T-helper 2 cell treated with Interferon-gamma antibody and Interleukin-4, amounts not matched to agents 100 ng/mL and 5 ng/mL, for 36 hours (primary cell): ENCODE data around the gene FEM1B. TPM values are rescaled to one million over a fixed set of nuclear protein-coding genes. Genes with fewer than 3 reads are reported as not detected.

Experiments
- intact Hi-C: fragments of 100-400 bp; cut with micrococcal nuclease; formaldehyde crosslinking; loops from one replicate; pipeline ENCODE4 v1.15.1; 2023
- total RNA-seq: library from RNA; stranded (reverse); gene quantifications from 2 replicates; pipeline ENCODE4 v1.2.3, GENCODE V29; 2022

Gene FEM1B
- total RNA-seq, 1 donor from 2014 or later = 50.0 TPM

GRCh38 chr15:68303560-68304436, 26.3 kb downstream of the FEM1B start:
- intact Hi-C loops = loop anchor here (10.0 kb wide), 1 partner anchor 251 kb away; no protein-coding TSS in a partner anchor

DNA sequence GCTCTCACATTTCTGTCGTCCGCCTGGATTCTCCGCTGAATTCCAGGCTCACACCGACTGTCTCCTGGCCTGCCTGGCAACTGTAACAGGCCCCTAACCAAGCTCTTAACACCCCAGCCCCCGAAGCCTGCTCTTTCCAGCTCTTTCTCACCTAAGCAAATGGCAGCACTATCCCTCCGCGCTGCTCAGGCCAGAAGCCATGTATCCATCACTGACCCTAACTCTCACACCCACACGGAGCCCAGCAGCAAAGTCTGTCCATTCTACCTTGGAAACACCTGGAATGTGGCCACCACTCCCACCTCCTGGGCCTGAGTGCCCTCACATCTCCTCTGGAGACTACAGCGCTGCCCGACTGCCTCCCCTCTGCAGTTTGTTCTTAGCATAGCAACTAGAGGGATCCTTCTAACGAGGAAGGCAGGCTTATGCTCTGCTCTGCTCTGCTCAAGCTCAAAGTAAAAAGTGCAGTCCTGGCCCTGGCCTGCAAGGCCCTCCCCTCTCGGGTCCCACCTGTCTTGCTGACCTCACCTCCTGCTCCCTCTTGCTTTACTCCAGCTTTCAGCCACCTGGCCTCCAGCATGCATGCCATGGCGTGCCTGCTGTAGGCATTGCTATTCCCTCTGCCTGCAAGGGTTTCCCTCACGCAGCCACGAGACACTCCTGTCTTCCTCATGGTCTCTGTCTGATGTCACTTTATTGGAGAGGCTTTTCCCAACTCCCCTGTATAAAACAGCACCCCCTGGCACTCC, 27.2 kb downstream of the FEM1B start:
- intact Hi-C loops = loop anchor here (10.0 kb wide), 1 partner anchor 250 kb away; no protein-coding TSS in a partner anchor

GRCh38 chr15:68305420-68305871, 27.9 kb downstream of the FEM1B start:
- intact Hi-C loops = loop anchor here (10.0 kb wide), 1 partner anchor 249 kb away; no protein-coding TSS in a partner anchor

GRCh38 chr15:68307131-68307928, 29.8 kb downstream of the FEM1B start:
- intact Hi-C loops = loop anchor here (10.0 kb wide), 1 partner anchor 247 kb away; no protein-coding TSS in a partner anchor

- intact Hi-C loops = loop anchor here (10.0 kb wide), 1 partner anchor 246 kb away; no protein-coding TSS in a partner anchor
Measured at GRCh38 chr15:68309024-68309423, 31.5 kb downstream of the FEM1B start.

DNA sequence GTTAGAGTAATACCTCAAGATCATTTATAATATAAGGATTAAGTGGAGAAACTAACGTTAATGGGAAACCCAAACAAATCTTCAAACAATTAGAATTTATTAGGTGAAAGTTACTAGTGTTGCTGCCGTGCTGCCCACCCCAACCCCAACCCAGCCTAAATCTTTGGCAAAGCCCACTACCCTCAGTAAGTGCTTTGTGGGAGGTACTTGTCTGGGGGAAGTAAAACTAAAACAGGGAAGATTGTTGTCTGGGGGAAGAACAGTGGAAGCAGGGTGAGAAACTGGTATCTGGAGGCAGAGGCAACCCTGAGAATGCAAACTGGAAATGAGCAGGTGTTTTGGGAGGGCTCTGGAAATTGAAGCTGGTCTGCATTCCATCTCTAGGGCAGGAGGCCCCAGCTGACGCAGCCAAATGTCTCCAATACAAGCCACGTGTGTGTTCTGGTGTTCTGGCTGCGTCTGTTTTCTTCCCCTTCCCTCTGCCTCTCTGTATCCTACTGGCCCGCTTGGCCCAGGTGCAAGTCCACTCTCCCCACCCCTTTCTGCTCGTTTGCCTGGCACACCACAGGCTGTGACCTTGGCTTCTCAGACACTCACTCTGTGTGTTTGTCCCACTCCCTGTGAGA, 32.7 kb downstream of the FEM1B start:
- intact Hi-C loops = no loop called here

GRCh38 chr15:68310804-68311463, 33.4 kb downstream of the FEM1B start:
- intact Hi-C loops = no loop called here

GRCh38 chr15:68311464-68311835, 33.9 kb downstream of the FEM1B start:
- intact Hi-C loops = no loop called here

GRCh38 chr15:68311859-68312557, 34.5 kb downstream of the FEM1B start:
- intact Hi-C loops = no loop called here

DNA sequence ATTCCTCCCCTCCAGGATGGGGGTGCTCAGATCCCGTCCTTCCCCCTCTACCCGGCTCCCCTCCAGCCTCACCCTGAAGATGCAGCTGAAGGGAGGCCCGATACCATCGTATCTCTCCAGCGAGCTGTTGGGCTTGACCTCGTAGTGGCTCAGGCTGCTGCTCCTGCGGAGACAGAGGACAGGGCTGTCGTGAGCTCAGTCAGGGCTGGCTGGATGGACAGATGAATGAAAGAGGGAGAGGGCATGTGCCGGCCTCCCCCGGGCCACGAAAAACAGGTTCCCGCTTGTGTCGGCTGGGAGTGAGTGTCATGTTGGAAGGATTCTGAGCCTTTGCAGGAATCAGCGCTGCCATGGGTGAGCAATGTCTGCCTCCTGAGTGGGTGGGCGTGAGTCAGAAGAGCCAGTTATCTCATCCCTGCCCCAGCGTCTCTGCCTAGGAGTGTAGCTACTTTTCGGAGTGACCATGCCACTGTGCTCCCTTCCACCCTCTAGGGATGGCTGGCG, 35.2 kb downstream of the FEM1B start:
- intact Hi-C loops = no loop called here

GRCh38 chr15:68313501-68314410, 36.2 kb downstream of the FEM1B start:
- intact Hi-C loops = no loop called here

GRCh38 chr15:68314563-68314962, 37.0 kb downstream of the FEM1B start:
- intact Hi-C loops = no loop called here

DNA sequence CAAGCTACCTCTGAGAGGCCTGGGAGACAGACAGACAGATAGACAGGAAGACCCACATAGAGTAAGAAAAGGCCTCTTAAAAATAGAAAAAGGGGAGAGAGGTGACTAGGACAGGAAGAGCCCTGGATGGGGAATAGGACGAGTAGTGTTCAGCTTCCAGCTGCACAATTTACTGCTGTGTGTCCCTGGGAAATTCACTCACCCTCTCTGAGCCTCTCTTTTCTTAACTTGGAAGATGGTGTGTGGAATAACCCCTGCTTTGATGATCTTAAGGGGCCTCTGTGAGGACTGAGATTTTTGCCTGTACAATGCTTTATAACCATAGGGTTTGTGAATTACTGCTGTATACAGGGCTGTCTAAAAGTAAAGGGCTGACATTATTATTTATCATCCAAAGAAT, 37.5 kb downstream of the FEM1B start:
- intact Hi-C loops = no loop called here

DNA sequence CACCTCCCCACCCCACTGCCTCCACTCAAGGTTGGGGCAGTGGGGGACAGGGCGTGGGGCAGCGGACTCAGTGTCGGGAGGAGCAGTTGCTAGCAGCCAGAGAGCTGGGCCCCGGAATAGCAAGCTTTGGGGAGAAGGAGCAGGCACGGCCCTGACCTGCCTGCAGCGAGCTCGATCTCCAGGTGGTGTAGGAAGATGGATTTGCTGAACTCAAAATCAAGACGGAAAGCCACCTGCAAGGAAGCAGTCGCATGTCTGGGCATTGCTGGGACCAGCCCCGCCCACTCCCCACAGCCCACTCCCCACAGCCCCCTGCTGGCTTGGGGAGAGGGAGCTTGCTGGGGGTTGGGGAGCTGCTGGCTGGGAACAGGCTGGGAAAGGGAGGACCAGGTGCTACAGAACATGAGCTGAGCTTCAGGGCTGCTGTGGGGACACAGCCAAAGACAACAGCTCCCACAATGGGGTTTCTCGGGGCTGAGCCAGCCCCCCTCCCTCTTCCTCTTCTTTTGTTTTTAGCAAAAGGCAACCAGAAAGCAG, 38.0 kb downstream of the FEM1B start:
- intact Hi-C loops = no loop called here

DNA sequence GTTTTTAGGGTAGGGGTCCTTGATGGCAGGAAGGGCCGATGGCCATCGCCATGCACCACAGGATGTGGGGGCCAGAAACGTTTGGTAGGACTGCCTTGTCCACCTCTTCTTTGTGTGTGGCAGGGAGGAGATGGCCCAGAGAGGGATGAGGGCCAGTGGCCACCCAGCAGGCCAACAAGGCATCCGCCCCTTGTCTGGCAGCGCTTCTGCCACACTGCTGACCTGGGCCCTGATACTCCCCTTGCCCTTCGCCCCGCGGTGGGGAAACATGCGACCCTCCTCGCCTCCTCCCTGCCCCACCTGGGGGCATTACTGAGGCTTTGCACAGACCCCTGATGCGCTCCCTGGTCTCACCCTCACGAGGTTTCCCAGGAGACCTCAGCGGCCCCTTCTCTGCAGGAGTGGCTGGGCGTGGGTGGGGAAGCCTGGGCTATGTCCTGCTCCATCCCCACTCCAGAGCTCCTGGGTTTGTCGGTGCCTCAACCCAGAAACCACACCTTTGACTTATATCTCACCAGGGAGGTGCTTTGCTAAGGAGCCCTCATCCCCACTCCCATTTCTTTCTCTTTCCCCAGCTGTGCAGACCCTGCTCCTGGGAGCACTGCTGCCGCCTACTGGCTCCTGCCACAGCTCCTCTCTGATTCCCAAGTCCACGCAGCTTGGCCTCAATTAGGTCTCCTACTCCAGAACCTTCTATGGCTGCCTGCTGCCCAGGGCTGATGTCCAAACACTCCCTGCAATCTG, 38.7 kb downstream of the FEM1B start:
- intact Hi-C loops = no loop called here

- intact Hi-C loops = no loop called here
Measured at GRCh38 chr15:68317281-68318007, 39.9 kb downstream of the FEM1B start.
